ENCODE data around the gene IFT43.

IFT43 gene

GRCh38 chr14:76112889-76113624 lies 127.5 kb downstream of the IFT43 start:
- no peak for DNase-seq (ENCODE audit: low read depth)

GRCh38 chr14:76113691-76114090 lies 128.1 kb downstream of the IFT43 start:
- no peak for DNase-seq (ENCODE audit: low read depth)

GRCh38 chr14:76115010-76115422 lies 129.5 kb downstream of the IFT43 start:
- no peak for DNase-seq (ENCODE audit: low read depth)

- DNase-seq (ENCODE audit: low read depth) = no peak
These were observed 132.4 kb downstream of the IFT43 start for GRCh38 chr14:76117789-76118484.

- no peak for DNase-seq (ENCODE audit: low read depth)
These were observed 133.0 kb downstream of the IFT43 start for GRCh38 chr14:76118594-76118993.

GRCh38 chr14:76121089-76121748 lies 135.7 kb downstream of the IFT43 start:
- no peak for DNase-seq (ENCODE audit: low read depth)

- no peak for DNase-seq (ENCODE audit: low read depth)
These were observed 138.1 kb downstream of the IFT43 start for GRCh38 chr14:76123426-76124225.

- DNase-seq (ENCODE audit: low read depth) = no peak
These were observed 139.9 kb downstream of the IFT43 start for GRCh38 chr14:76125511-76125910.

- DNase-seq (ENCODE audit: low read depth) = no peak
These were observed 140.5 kb downstream of the IFT43 start for GRCh38 chr14:76126076-76126475.

- DNase-seq (ENCODE audit: low read depth) = no peak
These were observed 144.5 kb downstream of the IFT43 start for GRCh38 chr14:76129851-76130576.

GRCh38 chr14:76131071-76131965 lies 145.8 kb downstream of the IFT43 start:
- DNase-seq (ENCODE audit: low read depth) = no peak

- DNase-seq (ENCODE audit: low read depth) = peak; percentile 40
These were observed 147.5 kb downstream of the IFT43 start for GRCh38 chr14:76133103-76133502.
